Epithelial cell of esophagus (primary cell): ENCODE results near the gene FGFR4.

Source experiments
- DNase-seq: peaks from one replicate; pipeline ENCODE4 v3.0.0; 2010; ENCODE audit warnings: low read depth
- H3K4me3 ChIP-seq: 2 replicates; pipeline ENCODE4 v1.5.1; 2011; ENCODE audit warnings: mild to moderate bottlenecking, low read length, control low read depth
- TF ChIP-seq, protein P1 (sequence below): IDR thresholded peaks from 2 replicates; pipeline ENCODE4 v1.5.1; 2011; ENCODE audit warnings: low read depth, mild to moderate bottlenecking, low read length, control low read depth, inconsistent platforms; ENCODE audit not compliant: insufficient read depth; ENCODE audit errors: missing control alignments

Gene FGFR4

DNA sequence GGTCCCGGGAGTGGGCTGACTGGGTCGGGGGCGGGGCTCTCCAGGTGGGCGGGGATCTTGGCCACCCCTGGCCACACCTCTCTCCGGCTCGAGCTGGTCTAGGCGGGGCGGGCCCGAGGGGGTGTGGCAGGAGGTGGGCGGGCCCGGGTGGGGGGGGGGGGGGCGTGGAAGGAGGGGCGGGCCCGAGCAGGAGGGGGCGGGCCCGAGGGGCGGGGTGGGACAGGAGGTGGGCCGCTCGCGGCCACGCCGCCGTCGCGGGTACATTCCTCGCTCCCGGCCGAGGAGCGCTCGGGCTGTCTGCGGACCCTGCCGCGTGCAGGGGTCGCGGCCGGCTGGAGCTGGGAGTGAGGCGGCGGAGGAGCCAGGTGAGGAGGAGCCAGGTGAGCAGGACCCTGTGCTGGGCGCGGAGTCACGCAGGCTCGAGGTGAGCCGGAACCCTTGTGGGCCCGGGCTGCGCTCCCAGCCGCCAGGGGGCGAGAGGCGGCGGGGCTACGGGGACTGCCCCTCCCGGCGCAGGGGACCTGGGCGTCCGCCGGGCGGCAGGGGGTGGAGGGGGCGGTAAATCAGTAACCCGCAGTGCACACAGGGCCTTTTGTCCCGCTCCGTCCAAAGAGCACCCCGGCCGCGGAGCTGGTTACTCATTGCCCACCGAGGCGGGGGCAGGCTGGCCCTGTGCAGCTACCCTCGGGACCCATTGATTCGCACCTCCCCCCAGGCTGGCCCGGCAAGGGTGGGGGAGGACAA lies at the start of gene FGFR4:
Gene FGFR4 (plus strand): TSS at position 262 of the 744 bp plus-strand sequence. CDS start 2,688 bp downstream, outside the sequence.
- TF ChIP-seq, protein P1, sequence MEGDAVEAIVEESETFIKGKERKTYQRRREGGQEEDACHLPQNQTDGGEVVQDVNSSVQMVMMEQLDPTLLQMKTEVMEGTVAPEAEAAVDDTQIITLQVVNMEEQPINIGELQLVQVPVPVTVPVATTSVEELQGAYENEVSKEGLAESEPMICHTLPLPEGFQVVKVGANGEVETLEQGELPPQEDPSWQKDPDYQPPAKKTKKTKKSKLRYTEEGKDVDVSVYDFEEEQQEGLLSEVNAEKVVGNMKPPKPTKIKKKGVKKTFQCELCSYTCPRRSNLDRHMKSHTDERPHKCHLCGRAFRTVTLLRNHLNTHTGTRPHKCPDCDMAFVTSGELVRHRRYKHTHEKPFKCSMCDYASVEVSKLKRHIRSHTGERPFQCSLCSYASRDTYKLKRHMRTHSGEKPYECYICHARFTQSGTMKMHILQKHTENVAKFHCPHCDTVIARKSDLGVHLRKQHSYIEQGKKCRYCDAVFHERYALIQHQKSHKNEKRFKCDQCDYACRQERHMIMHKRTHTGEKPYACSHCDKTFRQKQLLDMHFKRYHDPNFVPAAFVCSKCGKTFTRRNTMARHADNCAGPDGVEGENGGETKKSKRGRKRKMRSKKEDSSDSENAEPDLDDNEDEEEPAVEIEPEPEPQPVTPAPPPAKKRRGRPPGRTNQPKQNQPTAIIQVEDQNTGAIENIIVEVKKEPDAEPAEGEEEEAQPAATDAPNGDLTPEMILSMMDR: peak; percentile 25
- H3K4me3 ChIP-seq: peak within 1 kb of the TSS; percentile 20
- peak; percentile 81 for DNase-seq

DNA sequence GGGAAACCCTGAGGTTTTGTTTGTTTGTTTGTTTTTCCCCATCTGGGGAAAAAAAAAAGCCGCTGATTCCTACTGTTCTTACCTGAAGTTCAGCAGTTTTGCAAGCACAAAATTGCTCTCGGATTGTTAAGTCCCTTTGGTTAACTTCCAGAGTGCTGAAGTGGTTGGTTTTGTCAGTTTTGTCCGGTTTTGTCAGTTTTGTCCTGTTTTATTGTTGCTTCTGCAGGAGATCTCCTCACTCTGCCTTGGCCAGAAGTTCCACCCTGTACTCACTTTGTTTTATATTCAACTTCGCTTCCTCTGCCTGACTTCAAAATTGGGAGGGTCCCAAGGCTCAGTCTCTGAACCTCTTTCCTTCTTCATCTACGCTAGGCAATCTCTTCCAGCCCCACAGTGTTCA lies 49.8 kb upstream of the FGFR4 start:
- TF ChIP-seq, protein P1: no peak
- DNase-seq: no peak
- no peak overlapping the region for H3K4me3 ChIP-seq

DNA sequence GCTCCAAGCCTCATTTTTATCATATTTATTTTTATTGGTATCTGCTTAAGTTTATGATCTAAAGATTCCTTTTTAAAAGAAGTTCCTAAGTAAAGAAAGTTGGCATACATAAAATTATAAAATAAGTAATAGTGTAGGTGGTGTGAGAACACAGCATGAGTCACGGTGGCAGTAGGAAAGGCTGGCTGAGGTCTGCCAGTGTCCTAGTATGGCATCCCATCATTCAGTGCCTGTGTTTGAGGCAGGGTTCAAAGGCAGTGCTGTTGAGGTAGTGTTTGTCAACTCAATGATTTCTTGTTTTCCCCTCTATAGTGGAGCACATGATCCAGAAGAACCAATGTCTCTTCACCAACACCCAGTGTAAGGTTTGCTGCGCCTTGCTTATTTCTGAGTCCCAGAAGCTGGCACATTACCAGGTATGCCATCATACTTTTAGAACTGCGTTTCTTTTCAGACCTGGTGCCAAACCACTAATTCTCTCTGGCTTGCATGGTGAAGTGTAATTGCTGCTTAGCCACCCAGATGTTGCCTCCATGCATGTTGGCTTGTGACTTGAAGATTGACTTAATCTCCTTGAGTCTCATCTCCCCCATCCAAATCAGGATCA lies 45.8 kb upstream of the FGFR4 start:
- TF ChIP-seq, protein P1: no peak
- DNase-seq: peak; percentile 42
- no peak overlapping the region for H3K4me3 ChIP-seq

DNA sequence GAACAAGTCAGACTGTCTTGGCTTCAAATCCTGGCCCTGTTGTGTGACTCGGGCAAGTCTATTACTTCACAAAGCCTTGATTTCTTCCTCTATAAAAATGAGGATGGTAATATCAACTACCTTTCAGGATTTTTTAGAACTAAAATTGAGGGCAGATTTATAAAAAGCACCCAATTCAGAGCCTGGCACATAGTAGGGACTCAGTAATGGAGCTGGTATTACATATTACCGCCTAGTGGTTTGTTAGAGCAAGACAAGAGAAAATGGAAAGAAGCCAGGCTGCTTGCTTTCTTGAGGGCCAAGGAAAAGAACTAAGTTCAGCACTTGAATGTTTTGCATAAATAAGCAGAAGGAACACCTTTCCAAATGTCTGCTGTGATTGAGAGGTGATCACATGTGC lies 44.8 kb upstream of the FGFR4 start:
- DNase-seq: no peak
- TF ChIP-seq, protein P1: no peak
- H3K4me3 ChIP-seq: no peak overlapping the region

DNA sequence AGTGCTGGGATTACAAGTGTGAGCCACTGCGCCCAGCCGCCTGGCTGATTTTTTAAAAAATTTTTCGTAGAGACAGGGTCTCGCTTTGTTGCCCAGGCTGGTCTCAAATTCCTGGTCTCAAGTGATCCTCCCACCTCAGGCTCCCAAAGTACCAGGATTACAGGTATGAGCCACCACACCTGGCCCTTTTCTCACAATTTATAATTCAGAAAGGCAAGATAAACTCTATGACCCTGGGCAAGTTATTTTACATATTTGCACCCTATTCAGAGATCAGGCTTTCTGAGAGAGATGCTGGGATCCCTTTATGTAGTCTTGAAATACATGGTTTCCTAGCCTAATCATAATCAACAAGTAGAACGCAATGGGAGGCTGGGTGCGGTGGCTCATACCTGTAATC lies 43.6 kb upstream of the FGFR4 start:
- TF ChIP-seq, protein P1: no peak
- H3K4me3 ChIP-seq: no peak overlapping the region
- DNase-seq: no peak

DNA sequence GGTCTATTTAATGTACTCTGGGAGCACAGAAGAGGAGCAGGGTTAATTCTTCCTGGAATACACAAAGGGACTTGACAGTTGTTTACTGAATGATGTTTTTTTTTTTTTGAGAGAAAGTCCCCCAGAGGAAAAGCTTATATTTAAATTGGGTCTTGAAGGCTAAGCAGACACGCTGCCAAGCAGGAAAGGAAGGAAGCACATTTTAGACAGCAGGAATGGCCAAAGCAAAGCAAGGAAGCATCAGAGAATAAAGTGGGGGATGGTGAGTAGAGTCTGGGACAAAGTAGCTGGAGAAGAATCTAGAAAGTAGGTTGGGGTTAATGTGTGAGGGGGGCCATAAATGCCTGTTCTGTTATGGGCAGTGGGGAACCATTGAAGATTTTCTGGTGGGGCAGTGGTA lies 42.8 kb upstream of the FGFR4 start:
- TF ChIP-seq, protein P1: no peak
- DNase-seq: no peak
- H3K4me3 ChIP-seq: no peak overlapping the region
